HK-2 (cell line): ENCODE results near the gene ATXN2.
"Not testable (repeated sequence)": the region's sequence is repeated elsewhere in the genome, so short reads cannot be mapped to it uniquely, and the experiment has no call there.

ENCODE experiments used
- DNase-seq: peaks from one replicate; pipeline ENCODE4 v3.0.0-alpha.2; 2018; ENCODE audit not compliant: unreplicated experiment

The ATXN2 gene

DNA sequence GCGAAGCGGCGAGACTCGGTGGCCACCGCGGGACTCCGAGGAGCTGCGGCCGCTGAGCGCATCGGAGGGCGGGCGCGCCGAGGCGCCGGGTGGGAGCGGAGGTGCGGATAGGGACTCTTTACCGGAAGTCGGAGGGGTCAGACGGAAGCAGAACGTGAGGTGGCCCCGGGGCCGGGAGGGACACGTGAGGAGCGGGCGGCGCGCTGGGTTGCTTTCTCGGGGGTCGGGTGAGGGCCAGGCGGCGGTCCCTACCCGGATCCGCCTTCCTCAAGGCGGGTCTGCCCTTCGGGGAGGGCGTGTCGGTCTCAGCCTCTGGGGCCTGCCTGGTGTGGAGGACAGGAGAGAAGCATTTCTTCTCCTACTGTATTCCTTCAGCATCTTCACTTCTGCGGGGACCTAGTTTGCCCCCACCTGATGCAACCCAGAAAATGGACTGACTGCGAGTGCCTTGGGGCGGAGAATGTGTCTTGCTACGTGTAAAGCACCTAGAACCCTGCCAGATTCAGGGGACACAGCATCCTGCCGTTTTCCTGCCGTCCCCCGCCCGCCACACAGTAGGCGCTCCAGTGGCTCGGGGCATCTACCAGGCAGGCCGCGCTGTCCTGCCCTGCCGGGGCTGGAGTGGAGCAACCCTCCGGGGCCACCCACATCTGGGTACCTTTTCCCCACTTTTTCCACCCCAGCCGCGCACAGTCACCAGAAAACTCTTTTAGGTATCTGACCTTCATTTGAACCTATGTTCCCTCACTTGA, 514 bp upstream of the ATXN2 start:
- peak; percentile 94 for DNase-seq

DNA sequence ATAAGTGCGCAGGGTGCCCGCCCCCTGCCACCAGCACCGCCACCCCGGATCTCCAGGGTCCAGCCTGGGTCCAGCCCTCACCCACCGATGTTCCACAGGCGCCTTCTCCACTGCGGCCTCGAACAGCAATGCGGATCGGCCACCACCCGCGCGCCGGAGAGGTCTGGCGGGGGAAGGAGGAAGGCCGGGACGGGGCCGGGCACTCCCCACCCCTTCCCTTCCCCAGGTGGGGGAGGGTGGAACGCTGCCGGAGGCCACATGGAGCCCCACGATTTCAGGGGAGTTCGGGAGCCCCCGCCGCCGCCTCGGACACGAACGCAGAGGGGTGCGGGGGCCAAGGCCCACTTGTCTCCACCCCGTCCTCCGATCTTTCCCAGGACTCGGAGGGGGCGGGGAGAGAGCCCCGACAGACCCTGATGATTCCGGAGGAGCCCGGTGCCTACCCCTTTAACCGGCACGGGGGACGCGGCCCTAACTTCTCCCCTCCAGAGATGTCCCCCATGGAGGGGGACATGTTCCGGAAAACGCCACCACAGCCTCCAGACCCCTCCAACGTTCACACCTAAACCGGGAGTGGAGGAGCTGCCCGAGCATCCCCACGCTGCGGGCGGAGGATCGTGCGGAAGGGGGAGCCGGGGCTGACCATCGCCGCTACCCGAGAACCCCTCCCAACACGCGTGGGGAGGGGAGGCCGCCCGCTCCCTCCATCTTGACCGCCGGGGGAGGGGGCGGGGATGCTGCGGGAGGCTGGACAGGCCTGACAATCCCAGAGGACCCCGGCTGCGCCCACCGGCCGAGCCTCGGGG, 1.1 kb downstream of the ATXN2 start:
- peak; percentile 35 for DNase-seq

DNA sequence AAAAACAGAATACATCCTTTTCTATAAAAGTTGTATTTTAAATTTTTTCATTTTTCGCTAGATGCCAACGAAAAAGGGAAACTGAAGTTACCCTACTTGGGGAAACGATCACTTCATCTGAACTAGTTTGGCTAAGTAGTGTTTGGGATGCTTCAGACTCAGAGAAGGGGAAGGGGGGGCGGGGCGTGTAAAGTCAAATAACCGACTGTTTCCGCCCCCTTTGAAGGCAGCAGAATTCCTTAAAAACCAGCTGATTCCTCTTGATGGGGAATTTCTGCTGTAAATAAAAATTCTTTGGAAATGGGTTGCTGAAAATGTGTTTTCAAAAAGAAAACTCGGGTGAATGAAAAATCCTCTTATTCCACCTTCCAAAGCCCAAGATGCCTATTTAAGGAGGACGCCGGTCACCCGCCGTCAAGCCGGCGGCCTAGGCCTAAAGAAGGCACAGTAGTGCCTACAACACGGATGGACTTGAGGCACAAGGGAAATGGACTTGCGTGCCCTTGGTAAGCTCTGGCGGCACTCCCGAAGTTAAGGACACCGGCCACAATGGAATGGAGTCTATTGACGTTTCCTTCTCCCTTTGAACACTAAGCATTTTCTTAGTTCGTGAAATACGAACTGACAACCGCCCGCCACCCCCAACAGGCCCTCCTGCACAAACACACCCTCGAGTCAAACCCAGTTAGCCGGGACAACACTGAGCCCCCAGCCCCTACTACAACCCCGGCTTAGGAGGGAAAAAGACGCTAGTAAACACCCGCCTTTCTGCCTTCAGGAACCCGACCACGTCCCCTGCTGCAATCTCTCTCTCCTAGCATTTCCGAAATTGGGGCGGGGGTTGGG, 1.9 kb downstream of the ATXN2 start:
- peak; percentile 33 for DNase-seq

DNA sequence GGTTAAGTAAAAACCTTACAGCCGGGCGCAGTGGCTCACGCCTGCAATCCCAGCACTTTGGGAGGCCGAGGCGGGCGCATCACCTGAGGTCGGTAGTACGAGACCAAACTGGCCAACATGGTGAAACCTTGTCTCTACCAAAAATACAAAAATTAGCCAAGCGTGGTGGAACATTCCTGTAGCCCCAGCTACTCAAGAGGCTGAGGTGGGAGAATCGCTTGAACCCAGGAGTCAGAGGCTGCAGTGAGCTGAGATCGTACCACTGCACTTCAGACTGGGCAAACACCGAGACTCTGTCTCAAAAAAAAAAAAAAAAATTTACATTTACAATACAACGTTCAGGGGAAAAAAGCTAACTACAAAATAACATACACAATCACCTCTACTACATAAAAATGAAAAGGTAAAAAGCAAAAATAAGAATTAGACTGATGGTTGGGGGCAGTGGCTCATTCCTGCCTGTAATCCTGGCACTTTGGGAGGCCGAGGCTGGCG, 3.7 kb downstream of the ATXN2 start:
- not testable (repeated sequence) for DNase-seq

DNA sequence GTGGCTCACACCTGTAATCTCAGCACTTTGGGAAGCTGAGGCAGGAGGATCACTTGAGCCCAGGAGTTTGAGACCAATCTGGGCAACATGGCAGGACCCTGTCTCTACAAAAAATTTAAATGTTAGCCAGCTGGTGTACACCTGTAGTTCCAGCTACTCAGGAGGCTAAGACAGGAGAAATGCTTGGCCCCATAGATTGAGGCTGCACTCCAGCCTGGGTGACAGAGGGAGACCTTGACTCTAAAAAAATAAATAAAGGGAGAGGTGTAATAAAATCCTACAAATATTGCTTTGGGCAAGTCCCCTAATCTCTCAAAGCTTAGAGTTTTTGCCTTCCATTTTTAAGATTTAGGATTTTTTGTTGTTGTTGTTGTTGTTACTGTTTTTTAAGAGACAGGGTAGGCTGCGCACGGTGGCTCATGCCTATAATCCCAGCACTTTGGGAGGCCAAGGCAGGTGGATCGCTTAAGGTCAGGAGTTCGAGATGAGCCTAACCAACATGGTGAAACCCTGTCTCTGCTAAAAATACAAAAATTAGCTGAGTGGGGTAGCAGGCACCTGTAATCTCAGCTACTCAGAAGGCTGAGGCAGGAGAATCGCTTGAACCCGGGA, 7.6 kb downstream of the ATXN2 start:
- not testable (repeated sequence) for DNase-seq

DNA sequence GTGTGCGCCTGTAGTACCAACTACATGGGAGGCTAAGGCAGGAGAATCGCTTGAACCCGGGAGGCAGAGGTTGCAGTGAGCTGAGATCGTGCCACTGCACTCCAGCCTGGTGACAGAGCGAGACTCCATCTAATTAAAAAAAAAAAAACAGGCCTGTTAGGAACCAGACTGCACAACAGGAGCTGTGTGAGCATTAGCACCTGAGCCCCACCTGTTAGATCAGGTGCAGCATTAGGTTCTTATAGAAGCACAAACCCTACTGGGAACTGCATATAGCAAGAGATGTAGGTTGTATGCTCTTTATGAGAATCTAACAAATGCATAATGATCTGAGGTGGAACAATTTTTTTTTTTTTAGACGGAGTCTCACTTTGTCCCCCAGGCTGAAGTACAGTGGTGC, 8.6 kb downstream of the ATXN2 start:
- no peak for DNase-seq

DNA sequence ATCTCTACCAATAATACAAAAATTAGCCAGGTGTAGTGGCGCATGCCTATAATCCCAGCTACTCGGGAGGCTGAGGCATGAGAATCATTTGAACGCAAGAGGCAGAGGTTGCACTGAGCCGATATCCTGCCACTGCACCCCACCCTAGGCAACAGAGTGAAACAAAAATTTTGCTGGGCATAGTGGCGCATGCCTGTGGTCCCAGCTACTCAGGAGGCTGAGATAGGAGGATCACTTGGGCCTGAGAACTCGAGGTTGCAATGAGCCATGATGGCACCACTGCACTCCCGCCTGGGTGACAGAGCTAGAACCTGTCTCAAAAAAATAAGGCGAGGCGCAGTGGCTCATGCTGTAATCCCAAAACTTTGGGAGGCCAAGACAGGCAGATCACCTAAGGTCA, 9.5 kb downstream of the ATXN2 start:
- DNase-seq = no peak

DNA sequence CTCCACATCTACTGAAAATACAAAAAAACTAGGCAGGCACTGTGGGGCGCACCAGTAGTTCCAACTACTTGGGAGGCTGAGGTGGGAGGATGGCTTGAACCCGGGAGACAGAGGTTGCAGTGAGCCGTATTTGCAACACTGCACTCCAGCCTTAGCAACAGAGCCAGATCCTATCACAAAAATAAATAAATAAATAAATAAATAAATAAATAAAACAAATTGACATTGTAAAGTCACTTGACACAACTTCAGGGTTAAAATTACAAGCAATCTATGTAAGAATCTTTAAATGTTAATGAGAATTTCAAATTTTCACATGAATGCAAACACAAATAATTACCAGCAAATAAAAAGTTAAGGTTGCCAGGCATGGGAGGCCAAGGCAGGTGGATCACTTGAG, 11.1 kb downstream of the ATXN2 start:
- DNase-seq = no peak

DNA sequence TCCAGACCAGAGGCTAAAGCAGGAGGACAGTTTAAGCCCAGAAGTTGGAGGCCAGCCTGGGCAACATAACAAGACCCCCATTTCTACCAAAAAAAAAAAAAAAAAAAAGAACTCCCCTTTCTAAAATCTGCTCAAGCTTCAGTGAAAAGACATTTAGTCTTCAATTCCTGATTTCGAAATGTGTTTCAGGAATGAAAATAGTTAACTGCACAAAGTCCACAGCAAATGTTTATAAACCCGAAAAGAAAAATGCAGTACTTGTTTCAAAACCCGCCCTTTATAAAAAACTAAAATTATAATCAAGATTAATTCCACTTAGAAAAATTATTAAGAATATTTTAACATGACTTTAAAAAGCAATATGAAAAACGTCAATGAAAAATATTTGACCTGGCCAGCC, 12.1 kb downstream of the ATXN2 start:
- DNase-seq = no peak

DNA sequence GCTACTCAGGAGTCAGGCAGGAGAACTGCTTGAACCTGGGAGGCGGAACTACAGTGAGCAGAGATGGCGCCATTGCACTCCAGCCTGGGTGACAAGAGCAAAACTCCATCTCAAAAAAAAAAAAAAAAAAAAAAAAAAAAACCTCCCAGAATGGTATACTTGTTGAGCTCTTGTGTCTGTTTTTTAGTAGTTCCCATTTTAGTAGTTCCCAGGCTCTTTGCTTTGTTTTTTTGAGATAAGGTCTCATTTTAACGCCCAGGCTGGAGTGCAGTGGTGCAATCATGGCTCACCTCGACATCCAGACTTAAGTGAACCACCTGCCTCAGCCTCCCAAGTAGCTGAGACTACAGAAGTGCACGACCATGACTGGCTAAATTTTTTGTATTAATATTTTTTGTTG, 13.4 kb downstream of the ATXN2 start:
- DNase-seq = no peak

DNA sequence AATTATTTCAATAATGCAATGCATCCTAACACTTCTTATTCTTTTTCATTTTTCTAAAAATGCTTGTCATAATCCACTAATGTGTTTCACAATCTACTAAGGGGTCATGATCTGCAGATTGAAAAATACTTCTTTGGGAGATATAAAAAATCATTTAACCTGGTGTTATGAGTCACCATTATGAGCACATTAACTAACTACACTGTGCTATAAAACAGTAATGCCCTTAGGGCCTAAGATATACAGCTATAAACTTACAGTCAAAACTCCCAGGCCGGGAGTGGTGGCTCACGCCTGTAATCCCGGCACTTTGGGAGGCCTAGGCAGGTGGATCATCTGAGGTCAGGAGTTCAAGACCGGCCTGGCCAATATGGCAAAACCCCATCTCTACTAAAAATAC, 14.2 kb downstream of the ATXN2 start:
- no peak for DNase-seq

DNA sequence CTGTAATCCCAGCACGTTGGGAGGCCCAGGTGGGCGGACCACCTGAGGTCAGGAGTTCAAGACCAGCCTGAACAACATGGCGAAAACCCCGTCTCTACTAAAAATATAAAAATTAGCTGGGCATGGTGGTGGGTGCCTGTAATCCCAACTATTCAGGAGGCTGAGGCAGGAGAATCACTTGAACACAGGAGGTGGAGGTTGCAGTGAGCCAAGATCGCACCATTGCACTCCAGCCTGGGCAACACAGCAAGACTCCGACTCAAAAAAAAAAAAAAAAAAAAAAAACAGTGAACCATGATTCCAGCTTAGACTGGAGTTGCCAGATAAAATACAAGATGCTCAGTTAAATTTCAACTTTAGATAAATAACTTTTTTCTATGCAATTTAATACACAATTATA, 15.6 kb downstream of the ATXN2 start:
- not testable (repeated sequence) for DNase-seq

DNA sequence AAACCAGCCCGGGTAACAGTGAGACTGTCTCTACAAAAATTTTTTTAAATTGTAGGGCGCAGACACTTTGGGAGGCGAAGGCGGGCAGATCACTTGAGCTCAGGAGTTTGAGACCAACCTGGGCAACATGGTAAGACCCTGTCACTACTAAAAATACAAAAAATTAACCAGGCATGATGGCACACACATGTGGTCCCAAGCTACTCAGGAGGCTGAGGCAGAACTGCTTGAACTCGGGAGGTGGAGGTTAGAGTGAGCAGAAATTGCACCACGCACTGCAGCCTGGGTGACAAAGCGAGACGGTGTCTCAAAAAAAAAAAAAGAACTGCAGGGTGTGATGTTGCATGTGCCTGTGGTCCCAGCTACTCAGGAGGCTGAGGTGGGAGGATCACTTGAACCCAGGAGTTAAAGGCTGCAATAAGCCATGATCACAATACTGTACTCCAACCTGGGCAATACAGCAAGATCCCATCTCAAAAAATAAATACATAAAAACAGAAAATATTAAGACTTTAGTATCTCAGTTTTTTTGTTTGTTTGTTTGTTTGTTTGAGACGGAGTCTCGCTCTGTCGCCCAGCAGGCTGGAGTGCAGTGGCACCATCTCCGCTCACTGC, 16.9 kb downstream of the ATXN2 start:
- DNase-seq = no peak

DNA sequence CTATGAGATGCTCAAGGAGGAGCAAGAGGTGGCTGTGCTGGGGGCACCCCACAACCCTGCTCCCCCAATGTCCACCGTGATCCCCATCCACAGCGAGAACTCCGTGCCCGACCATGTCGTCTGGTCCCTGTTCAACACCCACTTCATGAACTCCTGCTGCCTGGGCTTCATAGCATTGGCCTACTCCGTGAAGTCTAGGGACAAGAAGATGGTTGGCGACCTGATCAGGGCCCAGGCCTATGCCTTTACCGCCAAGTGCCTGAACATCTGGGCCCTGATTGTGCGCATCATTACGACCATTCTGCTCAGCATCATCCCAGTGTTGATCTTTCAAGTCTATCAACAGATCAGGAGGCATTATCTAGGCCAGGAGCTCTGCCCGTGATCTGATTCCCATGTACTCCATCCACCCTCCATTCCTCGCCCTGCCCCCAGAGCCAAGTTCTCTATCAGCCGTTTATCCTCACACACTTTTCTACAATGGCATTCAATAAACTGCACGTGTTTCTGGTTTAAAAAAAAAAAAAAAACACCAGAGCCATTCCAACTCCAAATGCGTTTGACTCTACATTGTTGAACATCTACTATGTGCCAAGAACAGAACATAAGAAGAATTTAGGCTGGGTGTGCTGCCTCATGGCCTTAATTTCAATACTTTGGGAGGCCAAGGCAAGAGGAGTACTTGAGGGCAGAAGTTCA, 17.5 kb downstream of the ATXN2 start:
- no peak for DNase-seq

DNA sequence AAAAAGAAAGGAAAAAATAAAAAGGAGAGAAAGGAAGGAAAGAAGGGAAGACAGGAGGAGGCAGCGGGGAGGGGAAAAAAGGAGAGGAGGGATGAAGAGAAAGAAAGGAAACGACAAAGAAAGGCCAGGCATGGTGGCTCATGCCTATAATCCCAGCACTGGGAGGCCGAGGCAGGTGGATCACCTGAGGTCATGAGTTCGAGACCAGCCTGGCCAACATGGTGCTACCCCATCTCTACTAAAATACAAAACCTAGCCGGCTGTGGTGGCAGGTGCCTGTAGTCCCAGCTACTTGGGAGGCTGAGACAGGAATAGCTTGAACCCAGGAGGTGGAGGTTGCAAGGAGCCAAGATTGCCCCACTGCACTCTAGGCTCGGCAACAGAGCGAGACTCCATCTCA, 18.4 kb downstream of the ATXN2 start:
- no peak for DNase-seq

DNA sequence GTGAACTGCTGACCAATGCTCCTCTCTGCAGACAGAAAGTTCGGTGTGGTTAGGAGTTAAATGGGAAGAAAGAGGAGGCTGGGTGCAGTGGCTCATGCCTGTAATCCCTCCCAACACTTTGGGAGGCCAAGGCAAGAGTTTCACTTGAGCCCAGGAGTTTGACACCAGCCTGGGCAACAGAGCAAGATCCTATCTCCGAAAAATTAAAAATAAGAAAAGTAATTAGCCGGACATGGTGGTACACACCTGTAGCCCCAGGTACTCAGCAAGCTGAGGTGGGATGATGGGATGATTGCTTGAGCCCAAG, 19.0 kb downstream of the ATXN2 start:
- no peak for DNase-seq

DNA sequence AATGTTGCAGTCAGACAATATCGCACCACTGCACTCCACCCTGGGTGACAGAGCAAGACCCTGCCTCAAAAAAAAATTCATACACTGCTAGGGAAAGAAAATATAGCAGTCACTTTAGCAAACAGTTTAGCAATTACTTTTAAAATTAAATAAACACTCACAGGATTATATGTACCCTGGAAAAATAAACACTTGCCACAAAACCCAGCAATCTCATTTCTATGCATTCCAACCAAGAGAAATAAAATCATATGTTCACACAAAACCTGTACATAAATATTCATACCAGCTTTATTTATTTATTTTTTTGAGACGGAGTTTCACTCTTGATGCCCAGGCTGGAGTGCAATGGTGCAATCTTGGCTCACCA, 20.2 kb downstream of the ATXN2 start:
- no peak for DNase-seq

DNA sequence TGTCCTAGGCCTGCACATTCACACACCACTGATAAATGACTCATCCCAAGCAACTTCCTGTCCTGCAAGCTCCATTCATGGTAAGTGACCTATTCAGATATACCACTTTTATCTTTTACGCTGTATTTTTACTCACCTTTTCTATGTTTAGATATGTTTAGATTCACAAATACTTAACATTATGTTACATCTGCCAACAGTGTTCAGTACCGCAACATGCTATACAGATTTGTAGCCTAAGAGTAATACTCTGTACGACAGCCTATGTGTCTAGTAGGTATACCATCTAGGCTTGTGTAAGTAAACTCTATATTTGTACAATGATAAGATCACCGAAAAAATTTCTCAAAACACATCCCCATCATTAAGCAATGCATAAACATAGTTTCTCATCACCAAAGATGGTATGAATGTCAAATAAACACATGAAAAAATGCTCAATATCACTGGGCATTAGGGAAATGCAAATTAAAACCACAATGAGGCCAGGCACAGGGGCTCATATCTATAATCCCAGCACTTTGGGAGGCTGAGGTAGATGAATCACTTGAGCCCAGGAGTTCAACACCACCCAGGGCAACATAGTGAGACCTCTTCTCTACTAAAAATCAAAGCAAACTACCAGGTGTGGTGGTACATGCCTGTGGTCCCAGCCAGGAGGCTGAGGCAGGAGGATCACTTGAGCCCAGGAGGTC, 20.7 kb downstream of the ATXN2 start:
- no peak for DNase-seq

DNA sequence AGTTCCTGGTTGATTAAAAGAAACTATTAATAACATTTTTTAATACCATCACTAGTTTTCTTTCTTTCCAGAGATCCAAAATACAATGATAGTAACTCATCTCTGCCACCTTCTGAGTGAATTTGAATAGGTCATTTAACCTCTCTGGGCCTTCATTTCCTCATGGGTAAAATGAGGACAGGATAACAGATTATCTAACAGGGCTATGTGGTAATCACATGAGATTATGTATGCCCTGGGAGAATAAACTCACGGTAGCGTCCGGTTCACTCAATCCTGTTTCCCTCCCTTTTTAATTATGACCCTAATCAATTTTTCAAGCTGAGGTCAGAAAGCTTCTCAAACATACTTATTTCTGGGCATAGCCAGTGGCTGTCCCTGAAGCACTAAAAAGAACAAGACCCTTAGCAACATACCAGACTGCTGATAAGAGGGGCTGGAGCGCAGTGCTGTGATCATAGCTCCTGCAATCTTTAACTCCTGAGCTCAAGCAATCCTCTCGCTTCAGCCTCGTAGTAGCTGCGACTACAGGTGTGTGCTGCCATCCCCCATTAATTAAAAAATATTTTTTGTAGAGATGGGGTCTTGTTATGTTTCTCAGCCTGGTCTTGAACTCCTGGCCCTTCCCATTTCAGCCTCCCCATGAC, 24.2 kb downstream of the ATXN2 start:
- no peak for DNase-seq

DNA sequence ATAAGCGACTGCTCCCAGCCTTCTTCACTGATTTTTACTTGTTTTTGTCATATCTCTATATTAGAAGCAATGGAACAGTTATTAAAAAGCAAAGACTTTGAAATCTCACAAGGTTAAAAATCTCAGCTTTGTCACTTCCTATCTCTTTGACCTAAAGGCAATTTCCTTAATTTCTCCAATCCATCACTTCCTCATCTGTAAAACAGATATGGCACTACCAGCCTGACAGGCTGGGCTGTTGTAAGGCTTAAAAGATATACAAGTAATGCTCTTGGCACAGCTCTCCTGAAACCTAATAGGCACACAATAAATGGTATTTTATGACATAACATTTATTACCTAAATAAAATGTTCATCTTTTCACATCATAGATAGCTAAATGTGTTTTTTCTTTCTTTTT, 25.6 kb downstream of the ATXN2 start:
- DNase-seq = no peak
